Tibial nerve (tissue), 4 donors: ENCODE data around the gene MAN2A1.

ENCODE experiments used
- EP300 ChIP-seq, 2 donors: sonication (generic); formaldehyde crosslinking; IDR thresholded peaks; one replicate each; pipeline ENCODE4 v1.6.1; 2017; ENCODE audit warnings: antibody characterized with exemption in 2 of 2, mild to moderate bottlenecking in 1 of 2
- POLR2A ChIP-seq, 2 donors: fragments of 450-650 bp; IDR thresholded peaks; one replicate each; pipeline ENCODE4 v1.6.1; 2017; ENCODE audit warnings: antibody characterized with exemption in 2 of 2, mild to moderate bottlenecking in 2 of 2, moderate library complexity in 2 of 2
- TF ChIP-seq, protein P1 (sequence below), 5 experiments: fragments of 200-600 bp in 3 of 5; fragments of 450-650 bp in 2 of 5; sonication (generic) in 3 of 5; IDR thresholded peaks; one replicate each; pipeline ENCODE4 v1.5.1; 2016 to 2019; ENCODE audit warnings: antibody characterized with exemption in 5 of 5, mild to moderate bottlenecking in 3 of 5, moderate library complexity in 2 of 5

DNA sequence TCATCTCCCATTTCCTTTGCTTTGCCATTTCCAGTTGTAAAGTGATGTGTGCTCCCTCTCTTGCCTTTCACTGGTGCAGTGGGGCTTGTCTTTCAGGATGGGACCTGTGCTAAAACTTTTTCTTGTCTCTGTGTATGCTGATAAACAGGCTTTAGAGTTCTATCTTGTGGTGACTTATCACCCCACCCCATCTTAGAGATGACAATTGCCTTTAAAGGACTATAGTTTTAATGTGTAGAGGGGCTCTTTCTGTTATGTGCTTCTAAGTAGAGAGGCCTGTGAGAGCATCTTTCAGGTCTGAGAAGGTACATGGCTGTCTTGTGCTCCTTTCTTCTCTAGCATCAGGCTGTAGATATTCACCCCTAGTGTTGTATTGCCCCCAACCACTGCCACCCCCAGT is 21.9 kb downstream of the MAN2A1 start:
- TF ChIP-seq POLR2A (IDR thresholded peaks at IDR 0.05) (no peak), EP300 (IDR thresholded peaks at IDR 0.05) (no peak)
- TF ChIP-seq, protein P1, sequence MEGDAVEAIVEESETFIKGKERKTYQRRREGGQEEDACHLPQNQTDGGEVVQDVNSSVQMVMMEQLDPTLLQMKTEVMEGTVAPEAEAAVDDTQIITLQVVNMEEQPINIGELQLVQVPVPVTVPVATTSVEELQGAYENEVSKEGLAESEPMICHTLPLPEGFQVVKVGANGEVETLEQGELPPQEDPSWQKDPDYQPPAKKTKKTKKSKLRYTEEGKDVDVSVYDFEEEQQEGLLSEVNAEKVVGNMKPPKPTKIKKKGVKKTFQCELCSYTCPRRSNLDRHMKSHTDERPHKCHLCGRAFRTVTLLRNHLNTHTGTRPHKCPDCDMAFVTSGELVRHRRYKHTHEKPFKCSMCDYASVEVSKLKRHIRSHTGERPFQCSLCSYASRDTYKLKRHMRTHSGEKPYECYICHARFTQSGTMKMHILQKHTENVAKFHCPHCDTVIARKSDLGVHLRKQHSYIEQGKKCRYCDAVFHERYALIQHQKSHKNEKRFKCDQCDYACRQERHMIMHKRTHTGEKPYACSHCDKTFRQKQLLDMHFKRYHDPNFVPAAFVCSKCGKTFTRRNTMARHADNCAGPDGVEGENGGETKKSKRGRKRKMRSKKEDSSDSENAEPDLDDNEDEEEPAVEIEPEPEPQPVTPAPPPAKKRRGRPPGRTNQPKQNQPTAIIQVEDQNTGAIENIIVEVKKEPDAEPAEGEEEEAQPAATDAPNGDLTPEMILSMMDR (IDR thresholded peaks at IDR 0.05): no peak
